NCI-H526 (cell line): ENCODE measurements around the gene PSMG4.
A peak's percentile ranks its signal among the peaks of the same experiment; 100 is the strongest.
"Not testable (repeated sequence)": the region's sequence is repeated elsewhere in the genome, so short reads cannot be mapped to it uniquely, and the experiment has no call there.

Experiments
- DNase-seq, 2 experiments: peaks; one replicate each; lab custom pipeline; 2025; lab: John Stamatoyannopoulos, UW

Gene PSMG4

GRCh38 chr6:3230256-3230882 is 28.4 kb upstream of the PSMG4 start:
- DNase-seq: peak; percentile 67 to 88

GRCh38 chr6:3230900-3231246 is 27.9 kb upstream of the PSMG4 start:
- peak; percentile 94 to 95 for DNase-seq

GRCh38 chr6:3231247-3232016 is 27.3 kb upstream of the PSMG4 start:
- peak; percentile 93 to 97 for DNase-seq

GRCh38 chr6:3232017-3232945 is 26.5 kb upstream of the PSMG4 start:
- DNase-seq: peak; percentile 77 to 80

- DNase-seq: peak; percentile 60 to 61
Observed at GRCh38 chr6:3233321-3233720, 25.4 kb upstream of the PSMG4 start.

- peak in 1 of 2 experiments; percentile 35 for DNase-seq
Observed at GRCh38 chr6:3233904-3234303, 24.8 kb upstream of the PSMG4 start.

- DNase-seq: peak in 1 of 2 experiments; percentile 16
Observed at GRCh38 chr6:3235486-3235885, 23.3 kb upstream of the PSMG4 start.

GRCh38 chr6:3236005-3236404 is 22.7 kb upstream of the PSMG4 start:
- DNase-seq: no peak

GRCh38 chr6:3237761-3238662 is 20.7 kb upstream of the PSMG4 start:
- no peak for DNase-seq

- DNase-seq: peak in 1 of 2 experiments; percentile 44
Observed at GRCh38 chr6:3239110-3239830, 19.5 kb upstream of the PSMG4 start.

- DNase-seq: no peak
Observed at GRCh38 chr6:3240595-3240994, 18.2 kb upstream of the PSMG4 start.

- DNase-seq: not testable (repeated sequence)
Observed at GRCh38 chr6:3241745-3242144, 17.0 kb upstream of the PSMG4 start.

GRCh38 chr6:3242768-3243167 is 16.0 kb upstream of the PSMG4 start:
- DNase-seq: no peak

GRCh38 chr6:3244003-3244831 is 14.5 kb upstream of the PSMG4 start:
- no peak for DNase-seq

- DNase-seq: not testable (repeated sequence)
Observed at GRCh38 chr6:3244832-3245161, 13.9 kb upstream of the PSMG4 start.

- DNase-seq: no peak
Observed at GRCh38 chr6:3245216-3245615, 13.5 kb upstream of the PSMG4 start.

GRCh38 chr6:3247255-3248146 is 11.2 kb upstream of the PSMG4 start:
- peak; percentile 12 to 49 for DNase-seq

- no peak for DNase-seq
Observed at GRCh38 chr6:3249821-3250220, 8.9 kb upstream of the PSMG4 start.

GRCh38 chr6:3250231-3250675 is 8.5 kb upstream of the PSMG4 start:
- no peak for DNase-seq
